Measurements from ENCODE around the gene CFAP92. TPM values are rescaled to one million over a fixed set of nuclear protein-coding genes. Genes with fewer than 3 reads are reported as not detected.

The CFAP92 gene, protein sequence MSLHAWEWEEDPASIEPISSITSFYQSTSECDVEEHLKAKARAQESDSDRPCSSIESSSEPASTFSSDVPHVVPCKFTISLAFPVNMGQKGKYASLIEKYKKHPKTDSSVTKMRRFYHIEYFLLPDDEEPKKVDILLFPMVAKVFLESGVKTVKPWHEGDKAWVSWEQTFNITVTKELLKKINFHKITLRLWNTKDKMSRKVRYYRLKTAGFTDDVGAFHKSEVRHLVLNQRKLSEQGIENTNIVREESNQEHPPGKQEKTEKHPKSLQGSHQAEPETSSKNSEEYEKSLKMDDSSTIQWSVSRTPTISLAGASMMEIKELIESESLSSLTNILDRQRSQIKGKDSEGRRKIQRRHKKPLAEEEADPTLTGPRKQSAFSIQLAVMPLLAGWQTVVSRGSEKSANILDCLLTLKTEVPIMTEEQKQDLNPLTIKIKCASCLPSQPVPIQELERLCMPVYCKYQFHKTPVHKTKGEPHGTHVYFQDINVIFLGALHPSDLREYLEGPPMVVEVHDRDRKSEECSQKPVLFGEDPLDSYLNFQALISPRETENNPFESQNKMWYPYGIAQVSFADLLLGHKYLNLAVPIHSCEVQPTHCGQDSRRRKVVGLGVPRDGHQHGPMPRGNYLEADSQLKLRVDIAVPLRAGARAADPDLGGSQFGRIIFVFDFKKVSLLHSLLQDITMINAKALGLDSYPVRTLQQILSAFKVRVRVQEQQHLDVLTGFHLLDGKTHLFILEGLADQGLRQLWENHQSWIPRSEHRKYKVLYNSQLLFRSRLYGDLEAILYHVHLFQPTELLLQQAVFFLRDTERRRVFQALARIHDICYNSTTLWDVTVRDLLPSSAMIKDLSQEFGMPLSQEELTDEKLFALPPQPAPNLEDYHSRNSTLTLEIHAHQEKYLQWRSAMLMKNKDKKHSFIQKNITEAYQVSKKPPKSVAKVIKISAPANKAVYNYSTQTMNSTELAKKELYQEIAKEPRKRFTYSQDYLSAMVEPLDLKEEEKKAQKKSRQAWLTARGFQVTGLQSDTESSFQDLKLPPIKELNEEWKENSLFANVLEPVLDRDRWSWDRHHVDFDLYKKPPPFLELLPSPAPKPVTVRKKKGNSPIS
- under 0.01 and 0.51 TPM in 2 replicates for total RNA-seq

DNA sequence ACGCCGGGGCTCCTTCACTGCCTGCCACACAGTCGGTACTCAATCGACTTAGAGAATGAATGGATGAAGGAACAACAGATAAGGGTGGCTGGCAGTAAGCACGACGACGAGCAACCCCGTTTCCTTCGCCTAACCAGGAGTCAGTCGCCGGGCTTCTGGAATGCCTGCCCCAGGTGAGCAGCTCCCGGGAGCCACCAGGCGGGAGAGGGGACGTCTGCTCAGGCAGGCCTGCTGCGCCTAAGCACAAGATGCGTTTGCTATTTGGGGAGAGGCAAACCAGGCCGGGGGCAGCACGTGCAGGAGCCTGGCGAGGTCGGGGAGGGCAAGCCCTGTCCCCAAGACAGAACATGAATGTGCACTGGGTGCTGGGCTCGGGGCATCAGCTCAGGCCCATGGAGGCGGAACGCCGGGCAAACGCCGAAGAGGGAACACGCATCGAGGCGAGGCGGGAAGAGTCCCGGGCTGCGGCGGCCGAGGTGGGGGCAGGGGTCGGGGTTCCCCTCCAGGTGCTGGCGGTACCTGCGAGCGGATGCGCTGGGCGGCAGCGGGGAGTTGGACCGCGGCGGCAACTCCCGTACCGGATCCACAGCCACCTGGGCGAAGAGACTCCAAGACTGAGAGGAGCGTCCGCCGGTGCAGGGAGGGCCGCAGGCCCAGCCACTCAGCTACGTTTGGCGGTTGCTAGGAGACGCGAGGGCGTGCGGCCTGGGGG, at the start of gene CFAP92:
Gene CFAP92, minus strand, starts transcription at position 616 of the 712 bp plus-strand sequence. CDS start 772 bp downstream, outside the sequence.
- Histone ChIP-seq H3K36me3 (ENCODE audit: control insufficient read depth, insufficient read depth, low read length) (no peaks in the 10 kb centered on the region), H3K4me3 (ENCODE audit: low read depth, low read length) (peak within 1 kb of the TSS; percentile 44), H3K27me3 (ENCODE audit: control insufficient read depth, insufficient read depth, low read length) (no peaks in the 10 kb centered on the region)
- FAIRE-seq (no peak), DNase-seq (ENCODE audit: low read depth) (peak; percentile 70)
- TF ChIP-seq, protein P1, sequence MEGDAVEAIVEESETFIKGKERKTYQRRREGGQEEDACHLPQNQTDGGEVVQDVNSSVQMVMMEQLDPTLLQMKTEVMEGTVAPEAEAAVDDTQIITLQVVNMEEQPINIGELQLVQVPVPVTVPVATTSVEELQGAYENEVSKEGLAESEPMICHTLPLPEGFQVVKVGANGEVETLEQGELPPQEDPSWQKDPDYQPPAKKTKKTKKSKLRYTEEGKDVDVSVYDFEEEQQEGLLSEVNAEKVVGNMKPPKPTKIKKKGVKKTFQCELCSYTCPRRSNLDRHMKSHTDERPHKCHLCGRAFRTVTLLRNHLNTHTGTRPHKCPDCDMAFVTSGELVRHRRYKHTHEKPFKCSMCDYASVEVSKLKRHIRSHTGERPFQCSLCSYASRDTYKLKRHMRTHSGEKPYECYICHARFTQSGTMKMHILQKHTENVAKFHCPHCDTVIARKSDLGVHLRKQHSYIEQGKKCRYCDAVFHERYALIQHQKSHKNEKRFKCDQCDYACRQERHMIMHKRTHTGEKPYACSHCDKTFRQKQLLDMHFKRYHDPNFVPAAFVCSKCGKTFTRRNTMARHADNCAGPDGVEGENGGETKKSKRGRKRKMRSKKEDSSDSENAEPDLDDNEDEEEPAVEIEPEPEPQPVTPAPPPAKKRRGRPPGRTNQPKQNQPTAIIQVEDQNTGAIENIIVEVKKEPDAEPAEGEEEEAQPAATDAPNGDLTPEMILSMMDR (IDR thresholded peaks at IDR 0.05; ENCODE audit: insufficient read depth, low read length, severe bottlenecking) = peak; percentile 14

DNA sequence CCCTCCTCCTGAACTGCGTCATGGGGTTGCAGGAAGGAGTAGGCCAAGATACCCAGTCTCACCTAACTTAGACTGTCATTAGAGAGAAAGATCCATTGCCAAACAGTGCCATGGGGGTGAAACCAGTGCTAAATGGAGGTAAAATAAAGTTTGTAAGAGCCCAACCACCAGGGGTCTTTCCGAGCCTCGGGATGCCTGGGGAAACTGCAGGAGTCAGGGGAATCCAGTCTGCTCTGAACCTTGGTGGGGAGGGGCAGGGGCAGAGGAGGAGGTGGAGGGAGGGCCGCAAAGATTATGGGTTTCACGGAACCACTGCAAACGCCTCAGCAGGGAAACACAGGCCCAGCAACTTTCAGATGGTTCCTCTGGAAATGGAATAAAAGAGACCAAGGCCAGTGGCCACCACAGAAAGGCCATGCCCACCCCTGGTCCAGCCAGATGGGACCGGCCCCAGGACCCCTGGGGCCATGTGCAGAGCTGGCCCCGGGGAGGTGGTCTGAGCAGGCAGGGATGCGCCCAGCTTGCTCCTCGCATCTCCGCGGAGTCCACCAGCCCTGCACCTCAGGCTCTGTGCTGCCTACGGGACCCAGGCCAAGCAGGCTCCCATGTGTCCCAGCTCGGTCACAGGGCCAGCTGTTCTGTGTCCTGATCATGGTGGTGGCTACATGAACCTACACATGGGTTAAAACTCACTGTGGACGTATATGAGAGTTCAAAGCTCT, 46.9 kb upstream of the CFAP92 start:
- Histone ChIP-seq H3K27me3 (ENCODE audit: control insufficient read depth, insufficient read depth, low read length) (peaks cover 2% of the 10 kb centered on the region), H3K36me3 (ENCODE audit: control insufficient read depth, insufficient read depth, low read length) (no peaks in the 10 kb centered on the region), H3K4me3 (ENCODE audit: low read depth, low read length) (no peak overlapping the region)
- TF ChIP-seq, protein P1 (IDR thresholded peaks at IDR 0.05; ENCODE audit: insufficient read depth, low read length, severe bottlenecking) = no peak
- DNase-seq (ENCODE audit: low read depth) (no peak), FAIRE-seq (no peak)

GRCh38 chr3:129040039-129040336, 46.1 kb upstream of the CFAP92 start:
- Histone ChIP-seq H3K4me3 (ENCODE audit: low read depth, low read length) (no peak overlapping the region), H3K27me3 (ENCODE audit: control insufficient read depth, insufficient read depth, low read length) (peaks cover 2% of the 10 kb centered on the region), H3K36me3 (ENCODE audit: control insufficient read depth, insufficient read depth, low read length) (no peaks in the 10 kb centered on the region)
- DNase-seq (ENCODE audit: low read depth) (no peak), FAIRE-seq (peak; percentile 23)
- TF ChIP-seq, protein P1 (IDR thresholded peaks at IDR 0.05; ENCODE audit: insufficient read depth, low read length, severe bottlenecking) = no peak

DNA sequence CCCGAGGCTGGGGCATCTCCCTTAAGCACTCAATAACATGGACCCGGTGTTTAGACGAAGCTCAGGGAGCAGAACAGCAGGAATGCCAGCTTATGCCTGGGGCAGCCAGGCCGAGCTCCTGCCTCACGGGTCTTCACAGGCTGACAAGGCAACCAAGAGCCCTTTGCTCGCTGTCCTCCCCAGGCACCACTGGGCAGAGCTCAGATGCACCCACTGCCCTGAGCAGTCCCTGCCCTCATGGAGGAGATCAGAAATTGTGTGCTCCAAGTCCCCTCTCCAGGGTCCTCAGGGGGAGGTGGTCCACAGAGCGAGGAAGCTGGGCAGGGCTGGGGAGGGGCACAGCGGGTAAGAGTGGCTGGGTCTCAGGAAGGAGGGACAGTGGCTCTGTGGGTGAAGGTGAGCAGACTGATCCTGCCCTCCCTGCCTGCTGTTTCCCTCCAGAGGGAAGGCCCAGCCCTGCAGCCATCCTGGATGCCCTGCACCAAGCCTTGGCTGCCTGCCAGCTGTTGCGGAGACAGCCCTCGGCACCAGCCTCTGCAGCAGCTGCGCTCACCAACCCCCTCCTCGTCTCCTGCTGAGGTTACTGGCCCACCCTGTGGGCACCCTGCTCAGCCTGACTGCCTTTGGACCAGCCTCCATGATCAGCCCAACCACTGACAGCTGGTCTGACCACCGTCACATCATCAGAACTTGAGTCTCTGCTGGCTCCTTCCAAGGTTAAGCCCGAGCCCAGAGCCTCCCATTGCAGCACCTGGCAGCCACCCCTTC, 45.6 kb upstream of the CFAP92 start:
- FAIRE-seq = no peak
- Histone ChIP-seq H3K36me3 (ENCODE audit: control insufficient read depth, insufficient read depth, low read length) (no peaks in the 10 kb centered on the region), H3K27me3 (ENCODE audit: control insufficient read depth, insufficient read depth, low read length) (peaks cover 2% of the 10 kb centered on the region), H3K4me3 (ENCODE audit: low read depth, low read length) (no peak overlapping the region)
- DNase-seq (ENCODE audit: low read depth) = no peak
- TF ChIP-seq, protein P1 (IDR thresholded peaks at IDR 0.05; ENCODE audit: insufficient read depth, low read length, severe bottlenecking) = no peak

All from bronchial epithelial cell (primary cell).